ENCODE data around the gene PAEP. TPM values are rescaled to one million over a fixed set of nuclear protein-coding genes. Genes with fewer than 3 reads are reported as not detected.

Gene PAEP
- total RNA-seq, 1 experiment from 2014 or later = not detected

DNA sequence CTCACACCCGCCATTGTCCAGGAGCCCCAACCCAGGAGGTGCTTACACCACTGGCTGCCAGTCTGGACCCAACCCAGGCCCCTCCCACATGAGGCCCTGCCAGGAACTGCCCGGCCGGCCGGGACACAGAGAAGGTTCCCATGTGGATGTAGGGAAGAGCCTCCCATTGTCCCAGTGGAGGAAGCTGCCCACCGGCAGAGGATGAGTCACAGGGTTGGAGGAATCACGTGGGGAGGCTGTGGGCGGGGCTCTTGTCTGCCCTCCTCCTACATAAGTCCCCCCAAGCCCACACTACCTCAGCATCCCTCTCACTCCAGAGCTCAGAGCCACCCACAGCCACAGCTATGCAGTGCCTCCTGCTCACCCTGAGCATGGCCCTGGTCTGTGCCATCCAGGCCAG lies 26.1 kb downstream of the PAEP start:
- CTCF ChIA-PET = no interaction called here
- Mint-ChIP-seq H3K4me3 (ENCODE audit: unreplicated experiment) (no peak overlapping the region), H3K27me3 (ENCODE audit: insufficient read depth, unreplicated experiment) (peaks cover 20% of the 10 kb centered on the region), H3K27ac (ENCODE audit: low read depth, unreplicated experiment) (no peak overlapping the region), H3K9me3 (ENCODE audit: unreplicated experiment) (no peaks in the 10 kb centered on the region), H3K36me3 (ENCODE audit: insufficient read depth, unreplicated experiment) (no peaks in the 10 kb centered on the region), H3K4me1 (ENCODE audit: insufficient read depth, unreplicated experiment) (no peaks in the 10 kb centered on the region)
- POLR2A ChIA-PET = interaction anchor here (0.5 kb wide), 1 partner anchor 1079 kb away, joined by 3 read pairs; no protein-coding TSS in a partner anchor
- no TSS peak for BruUV-seq (replicated peaks)
- intact Hi-C loops (cut with micrococcal nuclease) = no loop called here
- TF ChIP-seq, protein P1, sequence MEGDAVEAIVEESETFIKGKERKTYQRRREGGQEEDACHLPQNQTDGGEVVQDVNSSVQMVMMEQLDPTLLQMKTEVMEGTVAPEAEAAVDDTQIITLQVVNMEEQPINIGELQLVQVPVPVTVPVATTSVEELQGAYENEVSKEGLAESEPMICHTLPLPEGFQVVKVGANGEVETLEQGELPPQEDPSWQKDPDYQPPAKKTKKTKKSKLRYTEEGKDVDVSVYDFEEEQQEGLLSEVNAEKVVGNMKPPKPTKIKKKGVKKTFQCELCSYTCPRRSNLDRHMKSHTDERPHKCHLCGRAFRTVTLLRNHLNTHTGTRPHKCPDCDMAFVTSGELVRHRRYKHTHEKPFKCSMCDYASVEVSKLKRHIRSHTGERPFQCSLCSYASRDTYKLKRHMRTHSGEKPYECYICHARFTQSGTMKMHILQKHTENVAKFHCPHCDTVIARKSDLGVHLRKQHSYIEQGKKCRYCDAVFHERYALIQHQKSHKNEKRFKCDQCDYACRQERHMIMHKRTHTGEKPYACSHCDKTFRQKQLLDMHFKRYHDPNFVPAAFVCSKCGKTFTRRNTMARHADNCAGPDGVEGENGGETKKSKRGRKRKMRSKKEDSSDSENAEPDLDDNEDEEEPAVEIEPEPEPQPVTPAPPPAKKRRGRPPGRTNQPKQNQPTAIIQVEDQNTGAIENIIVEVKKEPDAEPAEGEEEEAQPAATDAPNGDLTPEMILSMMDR (IDR thresholded peaks at IDR 0.05; ENCODE audit: unreplicated experiment) = no peak
- peak; percentile 24 for DNase-seq (ENCODE audit: unreplicated experiment)

DNA sequence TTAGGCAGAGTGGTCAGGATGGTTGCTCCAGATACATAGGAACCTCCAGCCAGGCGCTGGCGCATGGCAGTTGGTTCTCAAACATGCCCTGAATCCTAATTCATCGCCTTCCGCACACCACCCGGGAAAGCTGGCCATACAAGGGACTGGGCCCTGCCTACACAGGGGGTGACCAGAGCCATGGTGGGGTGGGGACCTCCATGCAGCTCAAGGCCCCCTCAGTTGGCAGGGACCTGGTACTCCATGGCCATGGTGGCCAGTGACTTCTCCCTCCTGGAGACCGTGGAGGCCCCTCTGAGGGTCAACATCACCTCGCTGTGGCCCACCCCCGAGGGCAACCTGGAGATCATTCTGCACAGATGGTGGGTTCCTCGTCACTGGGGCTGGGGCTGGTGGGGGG lies 26.8 kb downstream of the PAEP start:
- DNase-seq (ENCODE audit: unreplicated experiment) = no peak
- H3K27me3 Mint-ChIP-seq (ENCODE audit: insufficient read depth, unreplicated experiment) = peaks cover 26% of the 10 kb centered on the region
- no peaks in the 10 kb centered on the region for H3K4me1 Mint-ChIP-seq (ENCODE audit: insufficient read depth, unreplicated experiment)
- CTCF ChIA-PET = interaction anchor here (0.8 kb wide), 1 partner anchor 15 kb away, joined by 3 read pairs; no protein-coding TSS in a partner anchor
- H3K9me3 Mint-ChIP-seq (ENCODE audit: unreplicated experiment) = no peaks in the 10 kb centered on the region
- POLR2A ChIA-PET = no interaction called here
- BruUV-seq (replicated peaks) = no TSS peak
- no peaks in the 10 kb centered on the region for H3K36me3 Mint-ChIP-seq (ENCODE audit: insufficient read depth, unreplicated experiment)
- no peak overlapping the region for H3K4me3 Mint-ChIP-seq (ENCODE audit: unreplicated experiment)
- intact Hi-C loops (cut with micrococcal nuclease) = no loop called here
- TF ChIP-seq, protein P1 (IDR thresholded peaks at IDR 0.05; ENCODE audit: unreplicated experiment) = no peak
- H3K27ac Mint-ChIP-seq (ENCODE audit: low read depth, unreplicated experiment) = no peak overlapping the region

DNA sequence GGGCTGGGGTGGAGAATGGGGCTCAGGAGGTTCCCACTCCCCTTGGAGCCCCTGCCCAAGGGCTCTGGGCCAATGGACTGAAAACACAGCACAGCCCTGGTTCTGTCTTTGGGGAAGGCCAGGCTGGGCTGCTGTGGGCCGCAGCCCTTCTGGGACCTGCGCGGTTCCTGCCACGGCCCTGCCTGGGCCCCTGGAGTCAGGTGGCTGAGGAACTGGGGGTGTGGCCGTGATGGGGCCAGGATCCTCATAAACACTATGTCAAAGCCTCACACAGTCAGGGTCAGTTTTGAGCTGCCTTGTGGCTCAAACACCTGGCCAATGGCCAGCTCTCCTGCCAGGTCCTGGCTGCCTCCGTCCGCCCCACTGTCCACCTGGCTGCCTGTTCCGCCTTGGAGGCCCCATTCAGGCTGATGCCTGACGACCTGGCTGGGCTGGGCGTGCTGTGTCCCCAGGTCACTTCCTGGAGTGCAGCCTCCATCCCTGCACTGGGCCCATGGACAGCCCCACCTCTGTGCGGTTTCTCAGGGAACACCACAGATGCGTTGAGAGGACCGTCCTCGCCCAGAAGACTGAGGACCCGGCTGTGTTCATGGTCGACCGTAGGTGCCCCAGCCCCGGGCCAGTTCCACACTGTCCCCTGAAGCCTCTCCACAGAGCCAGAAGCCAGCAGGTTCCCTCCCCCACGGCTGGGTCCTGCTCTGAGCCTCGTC lies 27.5 kb downstream of the PAEP start:
- no TSS peak for BruUV-seq (replicated peaks)
- no peaks in the 10 kb centered on the region for H3K4me1 Mint-ChIP-seq (ENCODE audit: insufficient read depth, unreplicated experiment)
- no peaks in the 10 kb centered on the region for H3K9me3 Mint-ChIP-seq (ENCODE audit: unreplicated experiment)
- peaks cover 33% of the 10 kb centered on the region for H3K27me3 Mint-ChIP-seq (ENCODE audit: insufficient read depth, unreplicated experiment)
- ChIA-PET POLR2A (no interaction called here), CTCF (interaction anchor here (0.8 kb wide), 1 partner anchor 15 kb away, joined by 3 read pairs; no protein-coding TSS in a partner anchor)
- no peaks in the 10 kb centered on the region for H3K36me3 Mint-ChIP-seq (ENCODE audit: insufficient read depth, unreplicated experiment)
- intact Hi-C loops (cut with micrococcal nuclease) = no loop called here
- H3K4me3 Mint-ChIP-seq (ENCODE audit: unreplicated experiment) = no peak overlapping the region
- DNase-seq (ENCODE audit: unreplicated experiment) = no peak
- no peak overlapping the region for H3K27ac Mint-ChIP-seq (ENCODE audit: low read depth, unreplicated experiment)
- TF ChIP-seq, protein P1 (IDR thresholded peaks at IDR 0.05; ENCODE audit: unreplicated experiment) = no peak

DNA sequence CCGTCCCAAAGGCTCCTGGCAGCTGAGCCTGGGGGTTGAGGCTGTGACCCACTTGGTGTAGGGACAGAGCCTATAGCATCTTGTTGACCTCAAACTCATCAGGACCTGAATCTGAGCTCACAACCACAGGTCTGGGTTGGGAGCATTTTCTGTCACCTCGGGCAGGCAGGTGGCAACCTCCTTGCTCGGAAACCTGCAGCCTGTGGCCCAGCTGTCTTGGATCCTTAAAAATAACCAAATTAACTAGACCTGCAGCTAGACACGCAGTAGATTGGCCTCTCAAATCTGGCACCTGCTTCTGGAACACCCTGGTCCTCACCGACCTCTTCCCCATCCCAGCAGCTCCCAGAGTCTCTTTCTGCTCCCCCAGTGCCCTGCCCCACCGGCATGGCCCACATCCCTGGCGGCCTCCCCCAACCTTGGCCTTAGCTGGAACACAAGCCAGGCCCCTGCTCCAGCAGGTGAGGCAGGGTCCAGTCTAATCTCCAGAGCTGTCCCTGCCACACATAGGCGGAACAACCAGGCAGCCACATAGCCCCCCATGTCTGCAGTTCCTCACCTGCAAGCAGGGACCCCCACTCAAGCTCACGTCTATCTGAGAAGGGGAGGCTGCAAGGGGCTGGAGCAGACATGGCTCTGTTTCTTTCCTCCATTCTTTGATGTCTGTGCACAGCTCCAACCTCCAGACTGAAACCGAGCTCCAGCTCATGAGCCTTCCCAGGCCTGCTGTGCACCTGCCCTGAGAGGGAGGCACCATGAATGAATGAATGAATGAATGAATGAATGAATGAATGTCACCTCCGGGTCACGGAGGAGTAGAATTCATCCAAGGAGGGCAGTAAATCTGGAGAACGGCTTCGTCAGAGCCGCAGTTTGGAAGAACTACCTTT lies 28.3 kb downstream of the PAEP start:
- Mint-ChIP-seq H3K9me3 (ENCODE audit: unreplicated experiment) (no peaks in the 10 kb centered on the region), H3K4me3 (ENCODE audit: unreplicated experiment) (no peak overlapping the region), H3K4me1 (ENCODE audit: insufficient read depth, unreplicated experiment) (no peaks in the 10 kb centered on the region), H3K27me3 (ENCODE audit: insufficient read depth, unreplicated experiment) (peaks cover 41% of the 10 kb centered on the region), H3K27ac (ENCODE audit: low read depth, unreplicated experiment) (no peak overlapping the region), H3K36me3 (ENCODE audit: insufficient read depth, unreplicated experiment) (no peaks in the 10 kb centered on the region)
- no peak for DNase-seq (ENCODE audit: unreplicated experiment)
- TF ChIP-seq, protein P1 (IDR thresholded peaks at IDR 0.05; ENCODE audit: unreplicated experiment) = no peak
- ChIA-PET POLR2A (no interaction called here), CTCF (no interaction called here)
- BruUV-seq (replicated peaks) = no TSS peak
- intact Hi-C loops (cut with micrococcal nuclease) = no loop called here
